Cardiac septum (tissue), 1 donor: ENCODE measurements around the gene SDK1. TPM values are rescaled to one million over a fixed set of nuclear protein-coding genes. Genes with fewer than 3 reads are reported as not detected.
"Not testable (repeated sequence)": the region's sequence is repeated elsewhere in the genome, so short reads cannot be mapped to it uniquely, and the experiment has no call there.

Source experiments
- DNase-seq: peaks from one replicate; pipeline ENCODE4 v3.0.0-alpha.2; 2020; ENCODE audit warnings: low spot score
- intact Hi-C: fragments of 100-400 bp; cut with DNase I; formaldehyde crosslinking; loops from one replicate; pipeline ENCODE4 v1.14.0; 2022
- total RNA-seq: library from RNA; stranded (reverse); fragmentation: NEBNext Ultra II Directional; extraction: Animal tissue kit (Norgen Biotek cat#: 25700); gene quantifications from one replicate; pipeline ENCODE4 v1.2.1, GENCODE V29; 2021
- donor health status: DM: no; HTN: no; CAD: no.

SDK1 gene
- total RNA-seq, 1 donor from 2014 or later, result 0.32 TPM

DNA sequence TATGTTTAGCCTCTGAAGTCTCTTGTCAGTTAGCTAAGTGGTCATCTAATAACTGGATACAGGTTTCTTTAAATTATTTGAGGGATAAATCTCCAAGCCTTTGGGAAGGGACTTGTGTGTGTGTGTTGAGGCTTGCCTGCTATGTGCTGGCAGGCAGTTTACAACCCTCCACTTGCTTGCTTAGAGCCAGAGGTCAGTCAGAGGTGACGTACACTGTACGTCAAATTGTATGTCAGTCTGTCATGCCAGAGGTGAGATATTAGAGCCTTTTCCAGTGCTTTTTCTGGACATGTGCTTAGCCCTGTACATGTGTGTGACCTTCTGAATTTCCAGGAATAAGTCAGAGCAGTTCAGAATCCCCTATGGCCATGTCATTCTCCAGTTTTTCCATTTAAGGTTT is 438.9 kb downstream of the SDK1 start:
- intact Hi-C loops, result no loop called here
- no peak for DNase-seq

DNA sequence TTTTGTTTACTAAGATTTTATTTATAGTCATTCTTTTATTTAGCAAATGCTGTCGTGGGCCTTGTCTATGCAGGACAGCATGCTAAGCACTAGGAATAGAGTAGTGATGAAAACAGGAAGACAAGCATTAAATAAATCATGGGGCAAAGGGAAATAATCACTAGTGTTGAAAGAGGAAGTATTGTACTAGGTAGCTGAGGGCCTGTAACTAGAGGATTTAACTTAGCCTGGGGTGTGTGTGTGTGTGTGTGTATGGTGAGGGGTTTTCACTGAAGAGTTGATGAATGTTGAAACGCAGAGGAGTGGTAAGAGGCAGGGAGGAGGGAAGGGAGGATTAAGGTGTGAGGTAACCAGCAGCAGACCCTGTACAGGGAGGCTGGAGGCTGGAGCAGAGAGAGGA is 446.4 kb downstream of the SDK1 start:
- intact Hi-C loops, result no loop called here
- DNase-seq, result no peak

DNA sequence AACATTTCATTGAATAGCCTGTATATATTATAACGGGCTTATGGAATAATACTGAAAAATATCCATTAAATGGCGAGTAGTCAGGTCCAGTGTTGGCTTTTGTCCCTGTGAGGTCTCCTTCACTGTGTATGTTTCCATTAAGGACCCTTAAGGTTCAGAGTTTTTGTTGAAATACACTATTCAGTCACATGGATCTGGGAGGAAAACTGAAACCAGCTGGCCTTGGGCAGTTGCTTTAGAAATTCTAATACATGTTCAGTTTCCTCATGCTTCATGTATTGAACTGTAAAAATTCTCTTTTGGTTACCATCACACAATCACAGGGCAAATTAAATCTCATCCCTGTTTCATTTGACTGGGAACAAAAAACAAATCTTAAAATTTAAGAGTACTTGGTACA is 447.3 kb downstream of the SDK1 start:
- no peak for DNase-seq
- intact Hi-C loops, result no loop called here

DNA sequence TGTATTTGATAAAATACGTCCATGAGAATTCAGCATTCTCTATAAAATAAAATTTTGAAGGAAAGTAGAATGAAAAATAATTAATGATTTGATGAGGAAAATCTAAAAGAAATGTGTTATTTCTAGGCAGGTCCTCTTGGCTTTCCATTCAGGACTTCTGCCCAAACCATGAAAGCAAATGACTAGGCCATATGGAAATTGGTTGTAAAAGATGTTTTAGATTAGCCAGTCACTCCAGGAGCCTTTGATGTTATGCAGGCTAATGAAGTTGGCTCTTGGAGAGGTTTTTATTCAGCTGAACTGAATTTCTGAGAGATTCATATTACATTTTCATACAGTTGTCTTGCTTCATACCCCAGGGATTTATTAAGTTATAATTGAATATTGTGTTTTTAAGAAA is 452.8 kb downstream of the SDK1 start:
- intact Hi-C loops, result no loop called here

DNA sequence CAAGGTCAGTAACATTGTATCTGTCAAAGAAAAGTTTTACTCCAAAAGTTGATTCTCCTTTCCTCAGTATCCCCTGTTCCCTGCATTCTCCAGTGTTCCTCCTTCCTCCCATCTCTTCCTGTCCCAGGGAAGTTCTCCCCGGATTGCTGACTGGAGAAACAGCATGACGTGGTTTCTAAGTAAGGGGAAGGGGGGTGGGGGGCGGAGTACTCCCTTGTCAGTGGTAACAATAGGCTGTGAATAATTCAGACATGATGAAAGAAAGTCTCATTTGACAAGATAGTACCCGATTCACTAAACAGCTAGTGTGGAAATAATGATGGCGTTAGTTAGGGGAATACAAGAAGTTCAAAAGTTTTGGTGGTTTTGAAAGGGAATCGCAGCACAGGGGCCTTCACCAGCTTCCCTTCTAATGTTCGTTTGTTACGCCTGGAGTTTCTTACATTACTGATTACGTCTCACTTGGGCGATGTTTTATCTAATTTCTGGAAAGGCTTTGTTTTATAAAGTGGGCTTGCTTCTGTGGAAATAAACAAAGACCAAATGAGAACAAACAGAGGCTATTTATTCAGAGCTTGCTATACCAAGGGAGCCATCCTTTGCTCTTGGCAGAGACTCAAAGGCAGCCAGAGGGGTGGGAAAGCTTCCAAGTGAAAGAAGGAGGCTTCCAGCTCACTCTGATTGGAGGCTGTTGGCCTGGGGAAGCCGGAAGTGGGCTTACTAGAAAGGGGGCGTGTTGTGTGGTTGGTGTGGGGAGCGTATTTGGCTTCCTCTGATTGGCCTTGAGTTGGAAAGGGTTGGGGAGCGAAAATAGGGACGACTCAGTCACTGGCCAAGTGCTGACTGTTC is 453.7 kb downstream of the SDK1 start:
- intact Hi-C loops, result no loop called here
- DNase-seq, result no peak

More for the DNA sequence above, 452.8 kb downstream of the SDK1 start:
- no peak for DNase-seq

DNA sequence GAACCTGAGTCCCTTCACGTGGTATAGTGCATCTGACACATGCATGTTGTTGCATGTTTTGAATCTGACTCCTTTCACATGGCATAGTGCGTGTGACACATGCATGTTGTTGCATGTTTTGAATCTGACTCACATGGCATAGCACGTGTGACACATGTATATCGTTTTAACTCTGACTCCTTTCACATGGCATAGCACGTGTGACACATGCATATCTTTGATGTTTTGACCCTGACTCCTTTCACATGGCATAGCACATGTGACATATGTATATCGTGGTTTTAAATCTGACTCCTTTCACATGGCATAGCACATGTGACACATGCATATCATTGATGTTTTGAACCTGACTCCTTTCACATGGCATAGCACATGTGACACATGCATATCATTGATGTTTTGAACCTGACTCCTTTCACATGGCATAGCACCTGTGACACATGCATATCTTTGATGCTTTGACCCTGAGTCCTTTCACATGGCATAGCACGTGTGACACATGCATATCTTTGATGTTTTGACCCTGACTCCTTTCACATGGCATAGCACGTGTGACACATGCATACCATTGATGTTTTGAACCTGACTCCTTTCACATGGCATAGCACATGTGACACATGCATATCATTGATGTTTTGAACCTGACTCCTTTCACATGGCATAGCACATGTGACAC is 454.9 kb downstream of the SDK1 start:
- DNase-seq, intact Hi-C loops: not testable (repeated sequence)

DNA sequence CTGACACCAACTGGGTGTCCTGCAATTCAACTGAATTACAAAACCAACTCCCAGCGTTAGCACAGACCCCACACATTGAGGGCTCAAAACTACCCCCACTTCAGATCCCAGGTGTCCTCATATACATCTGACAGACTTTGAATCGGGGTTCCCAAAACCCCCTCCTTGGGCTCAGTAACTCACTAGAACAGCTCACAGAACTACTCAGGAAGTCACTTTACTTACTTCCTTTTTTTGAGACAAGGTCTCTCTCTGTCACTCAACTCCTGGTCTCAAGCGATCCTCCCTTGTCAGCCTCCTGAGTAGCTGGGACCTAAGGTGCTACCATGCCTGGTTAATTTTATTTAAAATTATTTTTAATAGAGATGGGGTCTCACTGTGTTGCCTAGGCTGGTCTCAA is 456.0 kb downstream of the SDK1 start:
- DNase-seq, result no peak
- intact Hi-C loops, result no loop called here

DNA sequence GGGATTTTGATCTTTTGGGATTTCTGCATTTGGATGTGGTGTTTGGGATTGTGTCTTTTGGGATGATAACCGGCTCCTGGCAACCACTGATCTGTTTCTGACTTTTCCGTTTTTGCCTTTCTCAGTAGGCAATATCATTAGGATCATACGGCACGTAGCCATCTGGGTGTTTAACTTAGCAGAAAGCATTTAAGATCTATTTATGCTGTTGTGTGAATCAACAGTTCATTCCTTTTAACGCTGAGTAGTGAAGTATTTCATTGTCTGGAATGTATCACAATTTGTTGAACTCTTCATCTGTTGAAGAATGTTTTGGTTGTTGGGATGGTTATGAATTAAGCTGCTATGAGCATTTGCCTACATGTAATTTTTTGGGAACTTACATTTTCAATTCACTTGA is 459.6 kb downstream of the SDK1 start:
- no peak for DNase-seq
- intact Hi-C loops, result no loop called here

DNA sequence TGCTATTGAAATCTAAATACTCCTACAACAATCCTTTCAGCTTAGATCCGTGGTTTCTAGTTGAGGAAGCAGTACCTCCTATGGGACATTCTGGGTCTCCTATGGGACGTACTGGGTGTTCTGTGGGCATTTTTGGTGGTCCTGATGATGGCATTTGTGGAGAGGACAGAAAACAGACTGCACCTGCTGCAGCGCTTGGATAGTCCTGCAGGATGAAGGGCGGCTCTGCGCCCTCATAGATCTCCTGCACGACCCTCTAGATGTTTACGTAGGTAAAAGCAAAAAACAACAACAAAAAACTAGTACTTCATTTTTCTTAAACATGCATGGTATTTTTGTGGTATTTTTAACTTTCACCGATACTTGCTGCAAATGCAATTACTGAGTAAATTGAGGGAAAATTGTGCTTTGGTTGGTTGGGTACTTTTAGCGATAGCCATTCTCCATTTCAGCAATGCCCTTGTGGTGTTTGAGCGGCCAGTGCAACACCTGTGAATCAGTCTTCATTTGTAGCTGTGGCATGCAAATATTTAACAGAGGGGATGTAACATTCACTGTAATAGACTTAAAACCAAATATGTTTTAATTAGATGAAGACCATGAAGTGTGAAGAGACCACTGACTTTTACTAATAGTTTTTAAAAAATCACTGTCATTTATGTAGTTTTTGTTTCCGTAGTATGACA is 461.2 kb downstream of the SDK1 start:
- intact Hi-C loops, result no loop called here
- DNase-seq, result no peak

DNA sequence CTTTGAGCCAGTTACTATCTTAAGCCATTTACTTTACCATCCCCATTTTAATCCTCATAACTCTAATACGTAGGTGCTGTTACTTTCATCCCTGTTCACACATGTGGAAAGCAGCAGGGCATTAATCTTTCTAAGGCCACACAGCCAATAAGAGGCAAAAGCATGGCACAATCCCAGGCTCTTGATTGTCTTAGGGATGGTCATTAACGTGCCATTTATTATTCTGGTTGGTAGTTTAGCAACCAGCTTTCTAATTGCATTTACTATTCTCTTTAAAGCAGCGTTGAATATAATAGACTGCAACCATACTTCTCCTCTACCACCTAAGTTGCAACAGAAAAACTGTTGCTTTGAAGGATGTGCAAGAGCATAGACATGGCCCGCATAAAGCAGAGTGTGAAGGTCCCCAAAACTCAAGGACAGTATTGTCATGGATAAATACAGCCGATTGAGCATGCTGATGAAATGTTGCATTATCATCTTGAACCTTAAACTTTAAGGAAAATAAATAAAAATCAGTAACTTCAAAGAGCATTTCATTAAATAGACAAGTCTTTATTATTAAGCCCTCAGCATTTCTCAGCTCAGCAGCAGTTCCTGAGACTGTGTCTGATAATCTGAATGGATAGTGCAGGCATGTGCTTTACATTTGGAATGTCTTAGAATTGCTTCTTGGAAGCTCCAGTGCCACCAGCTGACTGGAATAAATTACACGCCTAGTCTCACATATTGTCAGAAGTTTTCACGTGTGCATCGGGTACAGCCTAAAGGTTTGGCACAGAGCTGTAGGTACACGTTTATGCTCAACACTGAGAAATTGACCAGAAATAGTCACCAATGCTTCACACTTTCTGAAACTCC is 467.1 kb downstream of the SDK1 start:
- DNase-seq, result no peak
- intact Hi-C loops, result no loop called here

DNA sequence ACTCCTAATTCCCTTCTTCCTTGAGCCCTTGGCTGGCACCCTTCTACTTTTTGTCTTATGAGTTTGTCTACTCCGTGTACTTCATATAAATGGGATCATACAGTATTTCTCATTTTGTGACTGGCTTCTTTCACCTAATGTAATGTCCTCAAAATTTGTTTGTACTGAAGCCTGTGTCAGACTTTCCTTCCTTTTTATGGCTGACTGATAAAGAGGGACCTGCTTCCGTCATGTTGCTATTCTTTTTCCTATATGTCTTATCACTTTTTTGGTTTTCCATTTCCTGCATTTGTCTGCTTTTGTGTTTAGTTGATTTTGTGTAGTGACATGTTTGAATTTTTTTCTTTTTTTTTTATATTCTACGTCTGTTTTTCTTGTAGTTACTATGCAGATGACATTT is 470.9 kb downstream of the SDK1 start:
- DNase-seq, result no peak
- intact Hi-C loops, result no loop called here

DNA sequence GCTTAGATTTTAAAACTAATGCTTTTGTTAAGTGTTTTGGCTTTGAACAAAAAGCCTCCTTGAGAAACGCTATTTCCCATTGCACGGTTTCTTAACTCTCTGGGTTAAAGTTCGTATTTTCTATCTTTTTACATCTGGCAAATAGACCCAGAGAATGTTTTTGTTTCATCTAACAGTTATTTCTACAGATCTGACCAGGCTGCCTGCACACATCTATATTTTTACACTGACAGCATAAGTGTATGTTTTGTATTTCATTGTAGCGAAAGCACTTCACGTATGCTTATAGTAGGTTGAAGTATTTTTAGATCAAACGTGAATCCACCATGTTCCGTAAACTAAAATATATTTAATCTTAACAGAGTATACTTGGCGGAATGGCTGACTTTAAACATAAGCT is 477.3 kb downstream of the SDK1 start:
- intact Hi-C loops, result no loop called here

DNA sequence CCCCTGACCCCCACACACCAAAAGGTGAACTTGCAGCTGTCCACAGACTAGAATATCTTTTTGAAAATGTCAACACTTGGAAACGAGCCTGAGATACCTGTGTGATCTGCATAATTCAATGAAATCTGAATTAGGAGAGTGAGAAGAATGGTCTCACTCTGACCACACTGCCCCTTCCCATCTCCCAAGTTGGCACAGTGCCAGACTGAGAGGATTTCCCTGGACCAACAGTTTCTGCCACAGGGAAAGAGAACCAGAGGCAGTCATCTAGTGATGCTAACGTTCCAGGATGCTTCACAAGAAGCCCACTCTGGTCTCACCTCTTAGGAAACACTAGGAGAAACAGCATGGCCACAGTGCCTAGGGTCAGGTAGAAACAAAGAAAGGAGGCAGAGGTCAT is 479.0 kb downstream of the SDK1 start:
- intact Hi-C loops, result no loop called here
- DNase-seq, result no peak

More for the DNA sequence above, 477.3 kb downstream of the SDK1 start:
- DNase-seq, result no peak

DNA sequence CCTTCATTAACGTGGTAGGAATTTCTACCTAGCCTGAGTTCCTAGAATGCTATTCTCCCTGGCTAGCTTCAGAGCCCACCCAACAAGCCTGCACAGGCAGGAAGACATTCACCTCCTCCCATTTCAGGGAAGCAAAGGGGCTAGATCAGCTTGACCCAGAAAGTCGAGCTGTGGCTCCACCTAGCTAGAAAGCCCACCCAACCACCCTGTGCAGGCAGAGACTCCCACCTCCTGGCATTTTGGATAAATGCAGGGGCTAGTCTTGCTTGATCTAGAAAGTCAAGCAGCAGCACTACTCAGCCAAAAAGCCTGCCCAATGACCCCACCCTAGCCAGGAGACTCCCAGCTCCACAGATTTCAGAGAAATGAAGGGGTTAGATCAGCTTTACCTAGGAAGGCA is 479.5 kb downstream of the SDK1 start:
- no peak for DNase-seq
- intact Hi-C loops, result no loop called here

DNA sequence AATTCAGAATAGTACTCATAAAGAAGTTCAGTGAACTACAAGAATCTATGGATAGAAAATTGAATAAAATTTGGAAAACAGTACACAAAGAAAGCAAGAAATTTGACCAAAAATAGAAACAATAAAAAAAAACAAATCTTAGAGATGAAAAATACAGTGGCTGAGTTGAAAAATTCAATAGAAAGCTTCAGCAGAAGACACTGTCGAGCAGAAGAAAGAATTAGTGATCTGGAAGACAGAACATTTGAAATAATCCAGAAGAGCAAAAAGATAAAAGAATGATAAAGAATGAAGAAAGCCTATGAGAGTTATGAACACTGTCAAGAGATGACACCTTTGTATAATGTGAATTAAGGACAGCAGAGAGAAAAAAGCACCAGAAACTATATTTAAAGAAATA is 480.6 kb downstream of the SDK1 start:
- intact Hi-C loops, result no loop called here
- DNase-seq, result no peak

DNA sequence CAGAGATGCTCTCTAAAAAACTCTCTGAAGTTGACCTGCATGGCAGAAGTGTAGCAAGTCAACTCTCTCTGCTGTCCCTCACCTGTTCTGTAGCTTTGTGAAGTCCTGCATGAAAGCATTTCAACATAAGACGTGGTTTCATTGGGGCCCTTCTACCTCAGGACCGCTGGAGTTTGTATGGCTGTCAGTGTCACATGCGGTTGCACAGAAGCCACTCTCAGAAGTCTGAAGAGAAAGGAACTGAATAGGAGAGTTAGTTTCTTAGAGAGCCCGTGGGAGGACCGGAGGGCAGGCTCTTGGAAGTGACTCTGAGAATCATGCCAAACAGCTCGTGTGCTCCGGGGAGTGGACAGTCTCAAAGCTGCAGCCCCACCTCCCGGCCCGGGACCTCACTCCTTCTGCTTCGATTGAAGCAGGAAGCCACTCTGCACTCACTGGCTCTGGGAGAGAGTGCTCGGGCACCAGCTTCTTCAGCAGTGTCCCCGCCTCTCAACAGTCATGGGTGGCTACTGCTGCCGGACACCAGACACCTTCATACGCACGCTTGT is 486.7 kb downstream of the SDK1 start:
- intact Hi-C loops, result no loop called here
- no peak for DNase-seq

DNA sequence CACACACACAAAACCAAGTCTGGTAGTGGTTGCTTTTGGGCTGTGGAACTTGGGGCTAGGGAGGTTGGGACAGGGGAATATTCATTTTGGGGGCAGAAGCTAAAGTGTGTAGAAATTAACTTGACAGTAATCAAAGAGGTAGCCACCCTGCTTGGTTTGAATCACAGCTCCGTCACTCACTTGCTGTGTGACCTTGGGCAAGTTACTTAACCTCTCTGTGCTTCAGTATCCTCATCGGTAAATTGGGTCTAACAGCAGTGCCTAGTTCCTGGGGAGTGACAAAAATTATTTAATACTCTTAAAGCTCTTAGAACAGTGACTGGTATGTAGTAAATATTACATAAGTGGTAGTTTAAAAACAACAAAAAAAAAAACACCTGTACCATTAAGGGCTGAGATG is 489.8 kb downstream of the SDK1 start:
- intact Hi-C loops, result no loop called here
- DNase-seq, result no peak

DNA sequence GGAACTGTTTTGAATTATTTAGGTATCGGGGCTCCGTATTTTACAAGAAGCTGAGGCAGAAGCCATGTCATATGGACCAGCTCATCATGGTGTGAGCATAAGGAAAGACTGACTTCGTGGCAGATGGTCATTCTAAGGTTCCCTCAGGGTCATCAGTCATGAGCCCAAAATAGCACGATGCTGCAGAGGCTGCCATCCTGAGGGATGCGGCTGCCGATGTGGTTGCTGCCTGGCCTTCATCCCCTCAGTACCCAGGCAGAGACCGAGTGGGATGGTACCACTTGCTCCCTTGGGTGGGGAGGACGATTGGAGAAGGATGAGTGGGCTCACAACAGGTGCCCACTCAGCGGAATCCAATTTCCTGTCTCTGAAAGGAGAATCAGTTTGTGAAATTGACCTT is 490.3 kb downstream of the SDK1 start:
- no peak for DNase-seq
- intact Hi-C loops, result no loop called here

DNA sequence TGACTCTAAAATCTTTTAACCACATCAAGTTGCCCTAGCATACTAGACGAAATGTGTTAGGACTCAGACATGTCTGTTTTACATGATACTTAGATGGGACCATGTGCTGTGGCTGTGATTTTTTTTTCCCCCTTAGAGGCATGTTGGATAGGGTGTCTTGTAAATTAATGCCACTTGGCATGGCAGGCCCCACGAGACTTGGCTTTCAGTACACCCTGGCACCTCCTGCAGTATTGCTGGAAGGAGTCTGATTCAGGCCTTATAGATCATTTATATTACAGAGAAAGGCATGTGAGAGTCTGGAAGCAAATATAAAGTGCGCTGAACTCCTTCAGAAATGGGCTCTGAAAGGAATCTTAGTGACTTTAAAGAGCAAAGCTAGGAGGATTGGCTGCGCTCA is 494.1 kb downstream of the SDK1 start:
- no peak for DNase-seq
- intact Hi-C loops, result no loop called here

DNA sequence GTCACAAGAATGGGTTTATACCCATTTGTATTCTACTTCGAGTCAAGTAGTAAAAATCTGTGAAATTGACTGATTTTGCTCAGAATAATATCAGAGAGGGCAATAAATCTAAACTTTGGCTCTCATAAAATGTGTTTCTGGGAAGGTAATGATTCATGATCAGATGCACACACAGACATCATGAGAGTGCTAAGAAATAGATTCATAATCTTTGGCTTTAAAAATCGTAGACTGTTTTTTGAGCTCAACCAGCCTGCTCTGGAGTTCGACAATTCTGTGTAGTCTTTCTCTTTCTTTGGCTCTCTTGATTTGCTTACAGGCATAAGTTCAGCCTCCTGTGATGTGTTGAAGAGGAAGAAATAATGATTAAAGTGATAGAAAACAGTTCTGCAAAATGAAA is 494.7 kb downstream of the SDK1 start:
- no peak for DNase-seq
- intact Hi-C loops, result no loop called here
